A673 (cell line): ENCODE data around the gene ARHGAP32. TPM values are rescaled to one million over a fixed set of nuclear protein-coding genes. Genes with fewer than 3 reads are reported as not detected.

ENCODE experiments used
- BruUV-seq: library from RNA; stranded (reverse); fragments of 400-500 nt; replicated peaks from 2 replicates; lab custom pipeline; 2021; lab: Mats Ljungman, UMichigan
- CTCF ChIA-PET: fragments of 300-600 bp; sonication (Branson Sonifier 250); formaldehyde crosslinking; loops from one replicate; lab custom pipeline; 2022; ENCODE audit warnings: antibody characterized with exemption; lab: Charles Lee
- POLR2A ChIA-PET: fragments of 300-600 bp; sonication (Branson Sonifier 250); formaldehyde crosslinking; loops from one replicate; lab custom pipeline; 2022; ENCODE audit warnings: antibody characterized with exemption; ENCODE audit not compliant: low non-redundant PET; lab: Charles Lee
- DNase-seq: peaks from one replicate; pipeline ENCODE4 v3.0.0-alpha.2; 2015; ENCODE audit warnings: low spot score
- H3K27ac ChIP-seq: fragments of 200-600 bp; sonication (generic); 2 replicates; pipeline ENCODE4 v1.5.1; 2016; ENCODE audit warnings: mixed run types, low read depth, mild to moderate bottlenecking, mixed read lengths, antibody characterized with exemption, low read length; ENCODE audit not compliant: poor library complexity, severe bottlenecking
- H3K27me3 ChIP-seq: fragments of 200-600 bp; sonication (generic); replicated peaks from 2 replicates; pipeline ENCODE4 v1.6.1; 2017; ENCODE audit warnings: mixed run types, low read depth, mild to moderate bottlenecking, mixed read lengths, antibody characterized with exemption, low read length; ENCODE audit not compliant: insufficient read depth, poor library complexity
- H3K36me3 ChIP-seq: fragments of 200-600 bp; sonication (generic); 2 replicates; pipeline ENCODE4 v1.6.1; 2016; ENCODE audit warnings: mixed run types, mild to moderate bottlenecking, mixed read lengths, antibody characterized with exemption, low read length; ENCODE audit not compliant: insufficient read depth, poor library complexity, severe bottlenecking
- H3K4me1 ChIP-seq: fragments of 200-600 bp; sonication (generic); 2 replicates; pipeline ENCODE4 v1.6.1; 2017; ENCODE audit warnings: mixed run types, mild to moderate bottlenecking, mixed read lengths, antibody characterized with exemption, low read length; ENCODE audit not compliant: insufficient read depth, poor library complexity, severe bottlenecking
- H3K4me3 ChIP-seq: fragments of 200-600 bp; sonication (generic); 2 replicates; pipeline ENCODE4 v1.5.1; 2016; ENCODE audit warnings: low read depth, mixed run types, mild to moderate bottlenecking, mixed read lengths, low read length; ENCODE audit not compliant: poor library complexity, severe bottlenecking
- H3K9me3 ChIP-seq: fragments of 200-600 bp; sonication (generic); 2 replicates; pipeline ENCODE4 v1.6.1; 2016; ENCODE audit warnings: mixed run types, low read depth, mild to moderate bottlenecking, mixed read lengths, antibody characterized with exemption, low read length; ENCODE audit not compliant: poor library complexity, severe bottlenecking
- EZH2 ChIP-seq: fragments of 200-600 bp; sonication (generic); IDR thresholded peaks from 2 replicates; pipeline ENCODE4 v1.6.1; 2017; ENCODE audit warnings: borderline replicate concordance, low read depth, mild to moderate bottlenecking, mixed read lengths, antibody characterized with exemption, low read length; ENCODE audit not compliant: poor library complexity, severe bottlenecking
- intact Hi-C: fragments of 100-400 bp; cut with micrococcal nuclease; formaldehyde crosslinking; loops from one replicate; pipeline ENCODE4 v1.10.0; 2022; ENCODE audit not compliant: unreplicated experiment
- total RNA-seq: library from RNA; stranded (reverse); gene quantifications from 2 replicates; pipeline ENCODE4 v1.2.3, GENCODE V29; 2021
- TF ChIP-seq, protein P1 (sequence below): fragments of 300-800, 200-600 bp; sonication (generic); conservative IDR thresholded peaks from 2 replicates; pipeline ENCODE4 v1.5.1; 2017; ENCODE audit warnings: low read depth, mild to moderate bottlenecking, antibody characterized with exemption, low read length, moderate library complexity, mixed read lengths

ARHGAP32 gene
- total RNA-seq, 1 experiment from 2014 or later: 42.8 TPM

DNA sequence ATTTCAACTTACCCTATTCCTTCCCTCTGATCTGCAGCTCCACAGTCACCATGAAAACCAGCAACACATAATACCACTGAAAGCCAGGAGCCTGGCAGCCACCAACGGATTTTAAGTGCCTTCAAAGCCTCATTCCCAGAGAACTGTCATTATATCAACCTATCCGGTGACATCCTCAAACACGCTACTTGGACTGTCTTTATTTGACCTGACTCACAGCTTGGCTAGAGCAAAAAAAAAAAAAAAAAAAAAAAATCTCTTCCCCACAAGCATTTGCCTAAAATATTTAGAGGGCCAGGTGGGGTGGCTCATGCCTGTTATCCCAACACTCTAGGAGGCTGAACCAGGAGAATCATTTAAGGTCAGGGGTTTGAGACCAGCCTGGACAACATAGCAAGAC, 32.4 kb upstream of the ARHGAP32 start:
- H3K4me1 ChIP-seq: peaks cover 33% of the 10 kb centered on the region
- no peak overlapping the region for H3K27ac ChIP-seq
- ChIA-PET CTCF (interaction anchor here (1.0 kb wide), 1 partner anchor 108 kb away, joined by 3 read pairs; no protein-coding TSS in a partner anchor), POLR2A (no interaction called here)
- no TSS peak for BruUV-seq
- H3K36me3 ChIP-seq: peaks cover 8% of the 10 kb centered on the region
- intact Hi-C loops: no loop called here
- no peak for DNase-seq
- no peak overlapping the region for H3K4me3 ChIP-seq
- TF ChIP-seq EZH2: no peak
- TF ChIP-seq, protein P1, sequence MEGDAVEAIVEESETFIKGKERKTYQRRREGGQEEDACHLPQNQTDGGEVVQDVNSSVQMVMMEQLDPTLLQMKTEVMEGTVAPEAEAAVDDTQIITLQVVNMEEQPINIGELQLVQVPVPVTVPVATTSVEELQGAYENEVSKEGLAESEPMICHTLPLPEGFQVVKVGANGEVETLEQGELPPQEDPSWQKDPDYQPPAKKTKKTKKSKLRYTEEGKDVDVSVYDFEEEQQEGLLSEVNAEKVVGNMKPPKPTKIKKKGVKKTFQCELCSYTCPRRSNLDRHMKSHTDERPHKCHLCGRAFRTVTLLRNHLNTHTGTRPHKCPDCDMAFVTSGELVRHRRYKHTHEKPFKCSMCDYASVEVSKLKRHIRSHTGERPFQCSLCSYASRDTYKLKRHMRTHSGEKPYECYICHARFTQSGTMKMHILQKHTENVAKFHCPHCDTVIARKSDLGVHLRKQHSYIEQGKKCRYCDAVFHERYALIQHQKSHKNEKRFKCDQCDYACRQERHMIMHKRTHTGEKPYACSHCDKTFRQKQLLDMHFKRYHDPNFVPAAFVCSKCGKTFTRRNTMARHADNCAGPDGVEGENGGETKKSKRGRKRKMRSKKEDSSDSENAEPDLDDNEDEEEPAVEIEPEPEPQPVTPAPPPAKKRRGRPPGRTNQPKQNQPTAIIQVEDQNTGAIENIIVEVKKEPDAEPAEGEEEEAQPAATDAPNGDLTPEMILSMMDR: no peak
- H3K27me3 ChIP-seq: no peaks in the 10 kb centered on the region
- peaks cover 19% of the 10 kb centered on the region for H3K9me3 ChIP-seq

DNA sequence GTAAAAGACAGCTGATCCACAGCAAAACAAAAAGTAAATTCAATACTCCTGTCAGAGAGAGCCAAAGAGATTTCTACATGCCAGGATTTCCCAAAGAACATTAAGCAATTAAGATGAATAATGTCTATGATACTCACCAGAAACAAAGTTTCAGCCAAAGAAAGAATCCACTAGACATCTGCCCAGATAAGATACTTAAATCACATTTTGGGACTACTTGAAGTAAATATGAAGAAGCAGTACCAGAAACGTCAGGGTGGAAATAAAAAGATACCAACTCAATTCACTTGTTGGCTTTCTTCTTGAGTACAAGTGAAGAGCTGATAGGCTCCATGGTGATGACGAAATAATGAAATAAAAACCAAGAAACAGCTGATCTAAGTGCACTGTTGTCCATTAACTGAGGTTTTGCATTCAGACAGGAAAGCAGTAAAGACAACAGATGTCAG, 31.6 kb upstream of the ARHGAP32 start:
- intact Hi-C loops: no loop called here
- no peak overlapping the region for H3K4me3 ChIP-seq
- no TSS peak for BruUV-seq
- H3K27ac ChIP-seq: no peak overlapping the region
- TF ChIP-seq EZH2: no peak
- TF ChIP-seq, protein P1: no peak
- H3K4me1 ChIP-seq: peaks cover 37% of the 10 kb centered on the region
- peak; percentile 38 for DNase-seq
- POLR2A ChIA-PET: no interaction called here
- H3K9me3 ChIP-seq: peaks cover 19% of the 10 kb centered on the region
- CTCF ChIA-PET: interaction anchor here (1.0 kb wide), 1 partner anchor 109 kb away, joined by 3 read pairs; no protein-coding TSS in a partner anchor
- no peaks in the 10 kb centered on the region for H3K27me3 ChIP-seq
- peaks cover 8% of the 10 kb centered on the region for H3K36me3 ChIP-seq

DNA sequence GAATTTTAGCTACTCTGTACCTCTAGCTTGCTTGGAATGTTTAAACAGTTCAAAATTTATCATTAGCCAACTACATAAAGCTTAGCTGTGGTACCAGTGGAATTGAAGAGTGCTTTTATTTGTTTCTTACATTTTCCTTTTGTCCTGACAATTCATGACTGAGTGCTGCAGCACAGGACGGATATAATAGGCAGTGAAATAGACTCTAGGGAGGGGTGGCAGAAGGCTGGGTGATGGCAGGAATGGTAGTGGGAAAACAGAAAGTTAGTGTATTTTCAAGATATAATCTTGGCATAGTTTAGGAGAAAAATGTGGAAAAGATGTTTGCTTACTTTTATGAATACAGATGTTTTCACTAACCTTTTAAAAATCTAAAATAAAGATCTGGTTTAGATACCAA, 31.1 kb upstream of the ARHGAP32 start:
- Histone ChIP-seq H3K4me1 (peaks cover 37% of the 10 kb centered on the region), H3K36me3 (peaks cover 8% of the 10 kb centered on the region), H3K27me3 (no peaks in the 10 kb centered on the region), H3K9me3 (peaks cover 19% of the 10 kb centered on the region), H3K4me3 (no peak overlapping the region), H3K27ac (no peak overlapping the region)
- POLR2A ChIA-PET: no interaction called here
- intact Hi-C loops: no loop called here
- TF ChIP-seq, protein P1: no peak
- no peak for TF ChIP-seq EZH2
- BruUV-seq: no TSS peak
- DNase-seq: no peak
- CTCF ChIA-PET: no interaction called here
